ENCODE results near the gene TASOR2. TPM values are rescaled to one million over a fixed set of nuclear protein-coding genes. Genes with fewer than 3 reads are reported as not detected.

TASOR2 gene
- total and polyA plus RNA-seq, 7 experiments from 2014 or later: 14.7 to 86.5 (median 58.4) TPM

- Histone ChIP-seq H3K4me1 (ENCODE audit: control insufficient read depth in 2 of 2, insufficient read depth in 2 of 2, low read length in 2 of 2) (peaks cover 0 to 20% of the 10 kb centered on the region in 2 donors), H3K9me3 (ENCODE audit: control insufficient read depth in 2 of 3, low read length in 3 of 3) (no peaks in the 10 kb centered on the region), H3K27ac (ENCODE audit: low read depth, low read length) (no peak overlapping the region), H3K36me3 (ENCODE audit: control insufficient read depth in 2 of 3, insufficient read depth in 3 of 3, low read length in 3 of 3) (peaks cover 0 to 8% (median 0%) of the 10 kb centered on the region in 3 experiments), H3K27me3 (ENCODE audit: control insufficient read depth in 2 of 2, insufficient read depth in 2 of 2, low read length in 2 of 2) (no peaks in the 10 kb centered on the region), H3K4me3 (ENCODE audit: low read length) (no peak overlapping the region)
- ATAC-seq (peak; percentile 46), DNase-seq (peak in 2 of 9 donors; percentile 11 to 30)
- Mint-ChIP-seq H3K4me1 (peaks cover 31 to 43% (median 39%) of the 10 kb centered on the region in 7 donors), H3K27ac (peak overlapping the region in 7 of 9 donors; percentile 18 to 87 (median 75)), H3K27me3 (no peaks in the 10 kb centered on the region), H3K4me3 (peak overlapping the region in 4 of 10 donors; percentile 30 to 65 (median 52)), H3K9me3 (no peaks in the 10 kb centered on the region), H3K36me3 (peaks cover 0 to 5% (median 0%) of the 10 kb centered on the region in 5 donors)
- intact Hi-C loops (cut with micrococcal nuclease): loop anchor here in 1 of 2 donors (5.0 kb wide), 1 partner anchor 37 kb away; no protein-coding TSS in a partner anchor
- CTCF ChIA-PET: interaction anchor here (0.6 kb wide), 1 partner anchor 467 kb away, joined by 3 read pairs; no protein-coding TSS in a partner anchor
- POLR2A ChIA-PET: interaction anchor here (1.0 to 1.5 kb wide), 2 partner anchors 11 to 208 kb away, joined by 3 to 4 read pairs; partner anchors contain the start of gene ASB13
Measured at GRCh38 chr10:5655121-5655520, 29.5 kb upstream of the TASOR2 start.

DNA sequence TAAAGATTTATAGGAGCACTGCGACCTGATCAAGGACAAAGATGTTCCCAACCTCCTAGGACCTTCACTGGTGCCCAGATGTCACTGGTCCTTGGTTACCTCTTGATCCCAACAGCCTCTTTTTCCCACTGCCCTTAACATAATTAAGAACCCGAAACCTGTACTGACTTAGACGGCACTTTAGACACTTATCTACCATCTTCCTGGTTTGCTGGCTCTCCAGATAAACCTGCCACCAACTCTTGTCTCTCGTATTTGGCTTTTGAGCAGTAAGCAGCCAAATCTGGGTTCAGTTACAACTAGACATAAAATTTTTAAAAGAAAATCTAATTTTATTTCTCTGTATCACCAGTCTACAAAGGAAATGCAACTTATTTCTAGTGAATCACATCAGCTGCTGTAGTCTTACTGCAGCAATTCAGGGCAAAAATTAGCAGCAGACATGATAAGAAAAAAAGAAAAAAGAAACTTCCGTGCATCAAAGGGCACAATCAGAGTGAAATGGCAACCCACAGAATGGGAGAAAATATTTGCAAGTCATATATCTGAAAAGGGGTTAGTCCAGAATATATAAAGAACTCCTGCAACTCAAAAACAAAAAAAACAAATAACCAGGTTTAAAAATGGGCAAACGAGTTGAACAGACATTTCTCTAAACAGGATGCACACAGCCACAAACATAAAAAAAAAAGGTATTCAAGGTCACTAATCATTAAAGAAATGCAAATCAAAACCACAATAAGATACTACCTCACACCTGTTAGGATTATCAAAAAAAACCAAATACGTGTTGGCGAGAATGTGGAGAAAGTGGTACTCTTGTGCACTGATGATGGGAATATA, 27.7 kb upstream of the TASOR2 start:
- Histone ChIP-seq H3K27me3 (ENCODE audit: control insufficient read depth in 2 of 2, insufficient read depth in 2 of 2, low read length in 2 of 2) (no peaks in the 10 kb centered on the region), H3K9me3 (ENCODE audit: control insufficient read depth in 2 of 3, low read length in 3 of 3) (no peaks in the 10 kb centered on the region), H3K27ac (ENCODE audit: low read depth, low read length) (peak overlapping the region; percentile 44), H3K4me1 (ENCODE audit: control insufficient read depth in 2 of 2, insufficient read depth in 2 of 2, low read length in 2 of 2) (peaks cover 0 to 20% of the 10 kb centered on the region in 2 donors), H3K4me3 (ENCODE audit: low read length) (no peak overlapping the region), H3K36me3 (ENCODE audit: control insufficient read depth in 2 of 3, insufficient read depth in 3 of 3, low read length in 3 of 3) (no peaks in the 10 kb centered on the region)
- Mint-ChIP-seq H3K27me3 (no peaks in the 10 kb centered on the region), H3K36me3 (peaks cover 0 to 2% (median 0%) of the 10 kb centered on the region in 5 donors), H3K4me3 (peak overlapping the region; percentile 2 to 72 (median 60)), H3K27ac (peak overlapping the region in 8 of 9 donors; percentile 15 to 89 (median 72)), H3K9me3 (no peaks in the 10 kb centered on the region), H3K4me1 (peaks cover 32 to 51% (median 41%) of the 10 kb centered on the region in 7 donors)
- intact Hi-C loops (cut with micrococcal nuclease): loop anchor here in 1 of 2 donors (5.0 kb wide), 1 partner anchor 35 kb away; no protein-coding TSS in a partner anchor
- DNase-seq (peak in 5 of 9 donors; percentile 8 to 26 (median 13)), ATAC-seq (no peak)
- ChIA-PET POLR2A (interaction anchor here (0.7 to 1.4 kb wide), 3 partner anchors 64 to 237 kb away, joined by 3 to 4 read pairs (median 4); no protein-coding TSS in a partner anchor), CTCF (interaction anchor here (0.7 kb wide), 1 partner anchor 157 kb away, joined by 6 read pairs; no protein-coding TSS in a partner anchor)

- Mint-ChIP-seq H3K9me3 (no peaks in the 10 kb centered on the region), H3K36me3 (no peaks in the 10 kb centered on the region), H3K4me1 (peaks cover 34 to 61% (median 46%) of the 10 kb centered on the region in 7 donors), H3K4me3 (no peak overlapping the region), H3K27me3 (no peaks in the 10 kb centered on the region), H3K27ac (peak overlapping the region in 2 of 9 donors; percentile 52 to 55)
- peaks cover 0 to 20% of the 10 kb centered on the region in 2 donors for H3K4me1 ChIP-seq (ENCODE audit: control insufficient read depth in 2 of 2, insufficient read depth in 2 of 2, low read length in 2 of 2)
- ATAC-seq (no peak), DNase-seq (no peak)
- ChIA-PET CTCF (no interaction called here), POLR2A (interaction anchor here (0.7 to 1.5 kb wide), 2 partner anchors 22 to 26 kb away, joined by 3 to 4 read pairs; partner anchors contain the start of gene TASOR2)
- no peak overlapping the region for H3K27ac ChIP-seq (ENCODE audit: low read depth, low read length)
- intact Hi-C loops (cut with micrococcal nuclease): loop anchor here in 1 of 2 donors (5.0 kb wide), 1 partner anchor 33 kb away; no protein-coding TSS in a partner anchor
- no peaks in the 10 kb centered on the region for H3K36me3 ChIP-seq (ENCODE audit: control insufficient read depth in 2 of 3, insufficient read depth in 3 of 3, low read length in 3 of 3)
- H3K27me3 ChIP-seq (ENCODE audit: control insufficient read depth in 2 of 2, insufficient read depth in 2 of 2, low read length in 2 of 2): no peaks in the 10 kb centered on the region
- no peaks in the 10 kb centered on the region for H3K9me3 ChIP-seq (ENCODE audit: control insufficient read depth in 2 of 3, low read length in 3 of 3)
- H3K4me3 ChIP-seq (ENCODE audit: low read length): no peak overlapping the region
Measured at GRCh38 chr10:5658871-5659618, 25.6 kb upstream of the TASOR2 start.

DNA sequence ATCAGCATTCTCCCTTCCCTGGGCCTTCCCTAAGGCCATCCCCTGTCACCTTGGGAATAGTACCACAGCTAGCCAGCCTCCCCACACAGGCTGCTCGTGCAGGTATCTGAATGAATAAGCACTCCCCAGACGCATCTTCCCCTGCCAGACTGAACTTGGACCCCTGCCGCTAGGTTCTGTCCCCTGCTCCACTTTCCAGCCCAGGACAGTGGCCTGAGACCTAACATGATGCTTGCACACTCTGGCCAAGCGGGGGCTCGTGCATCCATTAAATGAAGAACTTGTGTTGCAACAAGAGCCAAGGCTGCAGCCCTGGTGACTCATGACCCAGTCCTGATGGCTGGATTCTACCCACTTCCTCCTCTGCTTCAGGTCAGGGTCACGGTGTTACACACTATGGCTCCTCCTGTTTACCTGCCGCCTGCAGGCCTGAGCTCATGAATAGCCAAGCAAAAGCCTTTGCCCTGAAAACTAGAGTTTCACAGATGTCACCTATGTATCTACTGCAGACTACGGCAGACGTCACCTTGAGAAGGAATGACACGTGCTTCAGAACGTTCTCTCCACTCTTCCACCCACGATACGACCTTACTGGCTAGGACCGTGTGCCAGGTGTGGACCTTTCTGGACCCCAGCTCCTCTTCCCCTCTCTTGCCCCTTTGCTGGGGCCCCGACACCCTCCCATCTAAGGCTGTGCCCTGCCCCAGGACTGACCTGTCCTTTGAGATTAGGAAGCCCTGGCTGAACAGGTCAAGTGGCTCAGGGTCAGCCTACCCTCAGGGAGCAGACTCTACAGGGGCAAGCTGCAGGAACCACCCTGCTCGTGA, 24.7 kb upstream of the TASOR2 start:
- Mint-ChIP-seq H3K4me3 (peak overlapping the region in 1 of 10 donors; percentile 27), H3K9me3 (no peaks in the 10 kb centered on the region), H3K27ac (peak overlapping the region in 5 of 9 donors; percentile 12 to 57 (median 51)), H3K4me1 (peaks cover 34 to 60% (median 44%) of the 10 kb centered on the region in 7 donors), H3K27me3 (no peaks in the 10 kb centered on the region), H3K36me3 (no peaks in the 10 kb centered on the region)
- H3K4me1 ChIP-seq (ENCODE audit: control insufficient read depth in 2 of 2, insufficient read depth in 2 of 2, low read length in 2 of 2): peaks cover 0 to 20% of the 10 kb centered on the region in 2 donors
- ChIA-PET CTCF (no interaction called here), POLR2A (interaction anchor here (1.5 kb wide), 1 partner anchor 25 kb away, joined by 4 read pairs; the partner anchor contains the start of gene TASOR2)
- intact Hi-C loops (cut with micrococcal nuclease): loop anchor here in 1 of 2 donors (5.0 kb wide), 1 partner anchor 32 kb away; no protein-coding TSS in a partner anchor
- no peak overlapping the region for H3K27ac ChIP-seq (ENCODE audit: low read depth, low read length)
- H3K27me3 ChIP-seq (ENCODE audit: control insufficient read depth in 2 of 2, insufficient read depth in 2 of 2, low read length in 2 of 2): no peaks in the 10 kb centered on the region
- no peak overlapping the region for H3K4me3 ChIP-seq (ENCODE audit: low read length)
- DNase-seq (no peak), ATAC-seq (peak; percentile 79)
- no peaks in the 10 kb centered on the region for H3K36me3 ChIP-seq (ENCODE audit: control insufficient read depth in 2 of 3, insufficient read depth in 3 of 3, low read length in 3 of 3)
- H3K9me3 ChIP-seq (ENCODE audit: control insufficient read depth in 2 of 3, low read length in 3 of 3): no peaks in the 10 kb centered on the region

DNA sequence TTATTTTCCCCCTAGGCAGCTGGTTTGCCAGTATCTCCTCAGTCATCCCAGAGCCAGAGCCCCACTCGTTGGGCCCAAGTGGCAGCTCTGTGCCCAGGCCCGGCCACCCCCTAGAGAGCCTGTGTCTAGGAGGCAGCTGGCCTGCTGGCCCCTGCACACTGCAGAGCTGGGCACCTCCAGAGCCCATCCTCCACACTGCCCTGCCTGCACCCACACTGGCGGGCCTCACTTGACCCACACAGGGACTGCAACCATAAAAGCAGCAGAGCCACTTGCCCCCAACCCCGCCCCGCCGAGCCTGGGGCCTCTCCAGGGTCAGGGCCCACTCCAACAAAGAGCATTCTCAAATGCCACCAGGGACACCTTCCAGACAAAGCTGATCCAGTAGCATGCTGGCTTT, 23.6 kb upstream of the TASOR2 start:
- ChIA-PET POLR2A (no interaction called here), CTCF (no interaction called here)
- no peak overlapping the region for H3K4me3 Mint-ChIP-seq
- no peaks in the 10 kb centered on the region for H3K9me3 Mint-ChIP-seq
- no peak for ATAC-seq
- peak overlapping the region in 2 of 9 donors; percentile 12 to 57 for H3K27ac Mint-ChIP-seq
- peaks cover 0 to 18% of the 10 kb centered on the region in 2 donors for H3K4me1 ChIP-seq (ENCODE audit: control insufficient read depth in 2 of 2, insufficient read depth in 2 of 2, low read length in 2 of 2)
- no peaks in the 10 kb centered on the region for H3K36me3 Mint-ChIP-seq
- DNase-seq: no peak
- peaks cover 31 to 55% (median 40%) of the 10 kb centered on the region in 7 donors for H3K4me1 Mint-ChIP-seq
- H3K4me3 ChIP-seq (ENCODE audit: low read length): no peak overlapping the region
- no peaks in the 10 kb centered on the region for H3K9me3 ChIP-seq (ENCODE audit: control insufficient read depth in 2 of 3, low read length in 3 of 3)
- no peaks in the 10 kb centered on the region for H3K27me3 ChIP-seq (ENCODE audit: control insufficient read depth in 2 of 2, insufficient read depth in 2 of 2, low read length in 2 of 2)
- no peak overlapping the region for H3K27ac ChIP-seq (ENCODE audit: low read depth, low read length)
- peaks cover 0 to 3% (median 0%) of the 10 kb centered on the region in 3 experiments for H3K36me3 ChIP-seq (ENCODE audit: control insufficient read depth in 2 of 3, insufficient read depth in 3 of 3, low read length in 3 of 3)
- intact Hi-C loops (cut with micrococcal nuclease): no loop called here
- H3K27me3 Mint-ChIP-seq: peaks cover 0 to 3% (median 0%) of the 10 kb centered on the region in 5 donors

Measured in naive thymus-derived CD4-positive, alpha-beta T cell (primary cell).